Measurements from ENCODE around the gene PDK3. TPM values are rescaled to one million over a fixed set of nuclear protein-coding genes. Genes with fewer than 3 reads are reported as not detected.

PDK3 gene
- total RNA-seq, 1 donor from 2014 or later: 31.1 TPM

DNA sequence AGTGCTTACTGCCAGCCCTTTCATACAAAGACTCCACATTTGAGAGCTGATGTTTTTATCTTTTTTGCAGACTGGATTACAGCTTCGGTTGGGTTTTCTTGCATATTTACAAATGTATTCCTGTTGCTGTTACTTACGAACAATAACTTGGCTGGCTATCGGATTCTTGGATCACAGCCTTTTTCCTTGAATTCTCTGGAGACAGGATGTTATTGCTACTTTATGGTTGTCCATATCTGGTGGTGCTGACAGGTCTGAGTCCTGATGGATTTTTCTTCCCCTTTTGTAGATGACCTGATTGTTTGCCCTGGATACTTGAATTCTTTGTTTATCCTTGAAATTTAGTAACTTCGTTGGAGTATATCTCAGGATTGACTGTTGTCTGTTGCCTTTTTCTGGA lies 77.7 kb downstream of the PDK3 start:
- H3K4me1 ChIP-seq: no peaks in the 10 kb centered on the region
- no peaks in the 10 kb centered on the region for H3K27me3 ChIP-seq
- H3K27ac ChIP-seq: no peak overlapping the region
- DNase-seq (ENCODE audit: low spot score in 2 of 2): no peak
- H3K4me3 ChIP-seq: no peak overlapping the region
- TF ChIP-seq, protein P1, sequence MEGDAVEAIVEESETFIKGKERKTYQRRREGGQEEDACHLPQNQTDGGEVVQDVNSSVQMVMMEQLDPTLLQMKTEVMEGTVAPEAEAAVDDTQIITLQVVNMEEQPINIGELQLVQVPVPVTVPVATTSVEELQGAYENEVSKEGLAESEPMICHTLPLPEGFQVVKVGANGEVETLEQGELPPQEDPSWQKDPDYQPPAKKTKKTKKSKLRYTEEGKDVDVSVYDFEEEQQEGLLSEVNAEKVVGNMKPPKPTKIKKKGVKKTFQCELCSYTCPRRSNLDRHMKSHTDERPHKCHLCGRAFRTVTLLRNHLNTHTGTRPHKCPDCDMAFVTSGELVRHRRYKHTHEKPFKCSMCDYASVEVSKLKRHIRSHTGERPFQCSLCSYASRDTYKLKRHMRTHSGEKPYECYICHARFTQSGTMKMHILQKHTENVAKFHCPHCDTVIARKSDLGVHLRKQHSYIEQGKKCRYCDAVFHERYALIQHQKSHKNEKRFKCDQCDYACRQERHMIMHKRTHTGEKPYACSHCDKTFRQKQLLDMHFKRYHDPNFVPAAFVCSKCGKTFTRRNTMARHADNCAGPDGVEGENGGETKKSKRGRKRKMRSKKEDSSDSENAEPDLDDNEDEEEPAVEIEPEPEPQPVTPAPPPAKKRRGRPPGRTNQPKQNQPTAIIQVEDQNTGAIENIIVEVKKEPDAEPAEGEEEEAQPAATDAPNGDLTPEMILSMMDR (IDR thresholded peaks at IDR 0.05): no peak
- no peaks in the 10 kb centered on the region for H3K9me3 ChIP-seq
- peaks cover 9% of the 10 kb centered on the region in 2 donors for H3K36me3 ChIP-seq
- intact Hi-C loops (cut with DNase I): no loop called here

DNA sequence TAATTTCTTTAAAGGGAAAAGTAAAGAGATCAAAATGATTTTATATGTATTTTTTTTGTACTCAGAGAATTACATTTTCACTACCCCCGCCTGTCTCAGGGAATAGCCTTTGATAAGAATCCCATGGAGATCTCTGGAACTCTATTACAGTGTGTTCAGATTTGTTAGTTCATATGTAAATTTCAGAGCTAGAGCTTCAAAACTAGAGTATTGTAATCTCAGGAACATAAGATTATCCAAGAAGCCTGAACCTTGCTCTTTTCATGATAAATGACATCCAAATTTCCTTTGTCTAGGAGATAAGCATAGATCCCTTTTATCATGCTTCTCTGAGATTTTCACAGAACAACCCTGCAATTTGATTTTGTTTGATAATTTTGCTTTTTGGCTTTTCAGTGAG lies 82.9 kb downstream of the PDK3 start:
- no peaks in the 10 kb centered on the region for H3K4me1 ChIP-seq
- H3K4me3 ChIP-seq: no peak overlapping the region
- no peaks in the 10 kb centered on the region for H3K9me3 ChIP-seq
- H3K27me3 ChIP-seq: no peaks in the 10 kb centered on the region
- intact Hi-C loops (cut with DNase I): no loop called here
- TF ChIP-seq, protein P1 (IDR thresholded peaks at IDR 0.05): no peak
- H3K36me3 ChIP-seq: peaks cover 5 to 6% of the 10 kb centered on the region in 2 donors
- no peak for DNase-seq (ENCODE audit: low spot score in 2 of 2)
- no peak overlapping the region for H3K27ac ChIP-seq

DNA sequence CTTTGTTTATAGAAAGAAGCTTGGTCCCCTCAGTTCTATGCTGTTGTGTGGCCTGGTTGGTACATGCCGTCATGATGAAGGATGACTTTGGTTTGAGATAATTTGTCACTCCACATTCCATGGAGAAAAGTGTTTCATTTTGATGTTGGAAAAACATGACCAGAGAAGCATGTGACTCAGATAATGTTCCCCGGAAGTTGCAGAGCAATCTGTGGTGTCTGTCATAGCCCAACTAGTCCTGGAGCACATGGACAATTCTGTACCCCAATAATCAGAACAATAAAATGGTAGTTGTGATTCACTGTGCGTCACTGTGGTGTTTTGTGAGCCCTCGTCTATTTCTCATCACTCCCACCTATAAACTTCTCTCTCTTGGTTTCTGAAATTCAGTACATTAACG lies 85.1 kb downstream of the PDK3 start:
- no peak overlapping the region for H3K27ac ChIP-seq
- intact Hi-C loops (cut with DNase I): no loop called here
- H3K9me3 ChIP-seq: no peaks in the 10 kb centered on the region
- H3K4me3 ChIP-seq: no peak overlapping the region
- H3K36me3 ChIP-seq: no peaks in the 10 kb centered on the region
- H3K4me1 ChIP-seq: no peaks in the 10 kb centered on the region
- DNase-seq (ENCODE audit: low spot score in 2 of 2): no peak
- TF ChIP-seq, protein P1 (IDR thresholded peaks at IDR 0.05): no peak
- H3K27me3 ChIP-seq: no peaks in the 10 kb centered on the region

DNA sequence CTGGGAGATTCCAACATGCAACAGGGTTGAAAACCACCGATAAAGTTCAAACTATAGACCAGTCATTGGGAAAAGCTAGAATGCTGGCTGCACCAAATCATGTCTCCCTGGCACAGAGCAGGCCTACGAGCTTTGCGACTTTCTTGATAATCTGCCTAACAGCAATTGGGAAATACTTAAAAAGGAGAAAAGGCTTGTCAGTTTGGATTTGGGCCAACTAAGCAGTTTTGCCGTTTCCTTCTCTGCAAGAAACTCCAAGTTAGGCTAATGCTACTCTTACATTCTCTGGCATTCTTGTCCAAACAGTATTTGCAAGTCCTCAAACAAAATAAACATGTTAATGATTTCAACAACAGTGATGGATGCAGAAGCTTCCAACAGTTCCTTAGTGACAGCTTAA lies 87.9 kb downstream of the PDK3 start:
- Histone ChIP-seq H3K36me3 (no peaks in the 10 kb centered on the region), H3K4me1 (no peaks in the 10 kb centered on the region), H3K4me3 (no peak overlapping the region), H3K27ac (no peak overlapping the region), H3K27me3 (no peaks in the 10 kb centered on the region), H3K9me3 (no peaks in the 10 kb centered on the region)
- TF ChIP-seq, protein P1 (IDR thresholded peaks at IDR 0.05): no peak
- no peak for DNase-seq (ENCODE audit: low spot score in 2 of 2)
- intact Hi-C loops (cut with DNase I): no loop called here

DNA sequence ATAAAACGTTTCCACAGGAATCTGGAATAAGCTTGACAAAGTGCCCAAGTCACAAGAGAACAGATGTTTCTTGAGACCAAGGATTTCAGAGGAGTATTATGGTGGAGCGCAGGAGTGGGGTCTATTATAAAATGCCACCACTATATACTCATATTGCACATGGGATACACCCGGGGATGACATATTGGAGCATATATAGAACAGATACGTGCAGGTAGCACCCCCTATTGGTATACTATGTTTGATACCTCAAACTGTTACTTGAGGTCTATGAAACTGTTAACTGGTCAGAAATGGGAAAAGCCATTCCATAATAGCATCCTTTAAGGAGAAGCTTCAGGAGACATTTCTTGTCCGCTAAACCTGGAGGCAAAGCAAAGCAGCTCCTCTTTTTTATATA lies 96.0 kb downstream of the PDK3 start:
- no peaks in the 10 kb centered on the region for H3K4me1 ChIP-seq
- H3K27ac ChIP-seq: no peak overlapping the region
- no peak overlapping the region for H3K4me3 ChIP-seq
- no peaks in the 10 kb centered on the region for H3K36me3 ChIP-seq
- intact Hi-C loops (cut with DNase I): no loop called here
- TF ChIP-seq, protein P1 (IDR thresholded peaks at IDR 0.05): no peak
- no peaks in the 10 kb centered on the region for H3K27me3 ChIP-seq
- no peak for DNase-seq (ENCODE audit: low spot score in 2 of 2)
- H3K9me3 ChIP-seq: no peaks in the 10 kb centered on the region

Data from ascending aorta (tissue), 2 donors.